Stimulated activated CD4-positive, alpha-beta T cell treated with anti-CD3 and anti-CD28 coated beads, Interleukin-2, amount 100 ng/mL, for 48 hours (primary cell): Measurements from ENCODE around the gene RADIL.
"Not testable (repeated sequence)": the region's sequence is repeated elsewhere in the genome, so short reads cannot be mapped to it uniquely, and the experiment has no call there.

Source experiments
- DNase-seq, 2 donors: peaks; one replicate each; pipeline ENCODE4 v3.0.0-alpha.2; 2020

RADIL gene

GRCh38 chr7:4883372-4884144 is at the start of gene RADIL:
Gene RADIL, minus strand, starts transcription at chr7:4883716. Its CDS starts 5,577 bp downstream, at chr7:4878139.
- DNase-seq, result peak; percentile 87 to 96

- no peak for DNase-seq
These were observed 48.4 kb upstream of the RADIL start for GRCh38 chr7:4931943-4932342.

GRCh38 chr7:4929005-4929404 is 45.5 kb upstream of the RADIL start:
- DNase-seq, result no peak

- no peak for DNase-seq
These were observed 44.9 kb upstream of the RADIL start for GRCh38 chr7:4928445-4928844.

GRCh38 chr7:4919969-4920766 is 36.7 kb upstream of the RADIL start:
- DNase-seq, result no peak

- no peak for DNase-seq
These were observed 32.6 kb upstream of the RADIL start for GRCh38 chr7:4916113-4916512.

- DNase-seq, result no peak
These were observed 27.8 kb upstream of the RADIL start for GRCh38 chr7:4911111-4911828.

GRCh38 chr7:4906682-4907081 is 23.2 kb upstream of the RADIL start:
- DNase-seq, result no peak

- DNase-seq, result no peak
These were observed 21.7 kb upstream of the RADIL start for GRCh38 chr7:4905171-4905570.

- no peak for DNase-seq
These were observed 20.8 kb upstream of the RADIL start for GRCh38 chr7:4904346-4904745.

GRCh38 chr7:4895766-4896165 is 12.2 kb upstream of the RADIL start:
- no peak for DNase-seq

GRCh38 chr7:4894482-4894881 is 11.0 kb upstream of the RADIL start:
- no peak for DNase-seq

- no peak for DNase-seq
These were observed 10.5 kb upstream of the RADIL start for GRCh38 chr7:4893929-4894475.

GRCh38 chr7:4893188-4893587 is 9.7 kb upstream of the RADIL start:
- not testable (repeated sequence) for DNase-seq

GRCh38 chr7:4891522-4891921 is 8.0 kb upstream of the RADIL start:
- DNase-seq, result not testable (repeated sequence)

GRCh38 chr7:4889682-4890081 is 6.2 kb upstream of the RADIL start:
- no peak for DNase-seq

GRCh38 chr7:4888161-4888560 is 4.6 kb upstream of the RADIL start:
- no peak for DNase-seq

GRCh38 chr7:4886671-4887070 is 3.2 kb upstream of the RADIL start:
- DNase-seq, result no peak

- DNase-seq, result no peak
These were observed 1.8 kb upstream of the RADIL start for GRCh38 chr7:4885317-4885807.

- no peak for DNase-seq
These were observed 648 bp upstream of the RADIL start for GRCh38 chr7:4884164-4884563.

GRCh38 chr7:4883033-4883371 is 514 bp downstream of the RADIL start:
- no peak for DNase-seq

GRCh38 chr7:4882169-4883032 is 1.1 kb downstream of the RADIL start:
- no peak for DNase-seq
